ENCODE results near the gene NKAIN2.

The NKAIN2 gene

DNA sequence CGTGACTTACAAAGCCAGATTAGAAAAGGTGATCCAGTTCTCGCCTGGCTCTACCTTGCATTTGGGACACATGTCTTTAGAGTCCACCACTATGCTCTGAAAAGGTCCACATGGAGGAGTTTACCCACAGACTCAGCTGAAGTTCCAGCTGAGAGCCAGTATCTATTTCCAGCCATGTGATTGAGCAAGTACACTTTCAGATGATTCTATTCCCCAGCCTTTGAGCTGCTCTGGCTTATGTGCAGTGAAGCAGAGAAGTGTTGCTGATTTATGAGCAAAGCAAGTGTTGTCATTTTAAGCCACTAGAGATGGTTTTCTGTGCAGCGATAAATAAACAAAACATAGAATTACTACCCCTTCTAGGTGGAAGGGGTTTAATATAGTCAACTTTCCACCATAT lies 637.8 kb downstream of the NKAIN2 start (continued):
- TF ChIP-seq, protein P1, sequence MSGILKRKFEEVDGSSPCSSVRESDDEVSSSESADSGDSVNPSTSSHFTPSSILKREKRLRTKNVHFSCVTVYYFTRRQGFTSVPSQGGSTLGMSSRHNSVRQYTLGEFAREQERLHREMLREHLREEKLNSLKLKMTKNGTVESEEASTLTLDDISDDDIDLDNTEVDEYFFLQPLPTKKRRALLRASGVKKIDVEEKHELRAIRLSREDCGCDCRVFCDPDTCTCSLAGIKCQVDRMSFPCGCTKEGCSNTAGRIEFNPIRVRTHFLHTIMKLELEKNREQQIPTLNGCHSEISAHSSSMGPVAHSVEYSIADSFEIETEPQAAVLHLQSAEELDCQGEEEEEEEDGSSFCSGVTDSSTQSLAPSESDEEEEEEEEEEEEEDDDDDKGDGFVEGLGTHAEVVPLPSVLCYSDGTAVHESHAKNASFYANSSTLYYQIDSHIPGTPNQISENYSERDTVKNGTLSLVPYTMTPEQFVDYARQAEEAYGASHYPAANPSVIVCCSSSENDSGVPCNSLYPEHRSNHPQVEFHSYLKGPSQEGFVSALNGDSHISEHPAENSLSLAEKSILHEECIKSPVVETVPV (CRISPR knock-in tag; IDR thresholded peaks at IDR 0.05): no peak
- TF ChIP-seq ESRRG (CRISPR knock-in tag; IDR thresholded peaks at IDR 0.05) (no peak), ZNF565 (CRISPR knock-in tag; conservative IDR thresholded peaks at IDR 0.05; ENCODE audit: low read depth) (no peak), ISL1 (CRISPR knock-in tag; IDR thresholded peaks at IDR 0.05) (no peak)

DNA sequence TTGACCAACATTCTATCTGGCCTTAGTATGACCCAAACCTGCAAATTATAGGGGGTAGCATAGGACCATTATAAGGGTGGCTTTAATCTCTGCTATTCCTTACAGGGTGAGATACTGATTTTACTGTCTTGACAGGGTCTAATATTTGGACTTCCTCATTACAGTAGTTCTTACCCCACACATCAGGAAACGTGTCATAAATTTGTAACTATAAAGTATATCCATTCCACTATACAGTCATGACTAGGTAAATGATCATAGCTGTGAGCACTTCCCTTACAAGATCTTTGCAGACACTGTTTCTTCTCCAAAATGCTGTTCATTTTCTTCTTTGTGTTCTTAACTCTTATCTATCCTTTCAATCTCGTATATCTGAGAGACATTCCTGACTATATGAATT lies 639.9 kb downstream of the NKAIN2 start:
- no peak for TF ChIP-seq ZFP3 (CRISPR knock-in tag; IDR thresholded peaks at IDR 0.05)
- no peak for TF ChIP-seq PPARA (CRISPR knock-in tag; IDR thresholded peaks at IDR 0.05; ENCODE audit: borderline replicate concordance)
- TF ChIP-seq ISL1 (CRISPR knock-in tag; IDR thresholded peaks at IDR 0.05): no peak
- TF ChIP-seq TOX (CRISPR knock-in tag; IDR thresholded peaks at IDR 0.05; ENCODE audit: borderline replicate concordance): no peak
- TF ChIP-seq, protein P2, sequence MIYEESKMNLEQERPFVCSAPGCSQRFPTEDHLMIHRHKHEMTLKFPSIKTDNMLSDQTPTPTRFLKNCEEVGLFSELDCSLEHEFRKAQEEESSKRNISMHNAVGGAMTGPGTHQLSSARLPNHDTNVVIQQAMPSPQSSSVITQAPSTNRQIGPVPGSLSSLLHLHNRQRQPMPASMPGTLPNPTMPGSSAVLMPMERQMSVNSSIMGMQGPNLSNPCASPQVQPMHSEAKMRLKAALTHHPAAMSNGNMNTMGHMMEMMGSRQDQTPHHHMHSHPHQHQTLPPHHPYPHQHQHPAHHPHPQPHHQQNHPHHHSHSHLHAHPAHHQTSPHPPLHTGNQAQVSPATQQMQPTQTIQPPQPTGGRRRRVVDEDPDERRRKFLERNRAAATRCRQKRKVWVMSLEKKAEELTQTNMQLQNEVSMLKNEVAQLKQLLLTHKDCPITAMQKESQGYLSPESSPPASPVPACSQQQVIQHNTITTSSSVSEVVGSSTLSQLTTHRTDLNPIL (CRISPR knock-in tag; IDR thresholded peaks at IDR 0.05; ENCODE audit: low read depth): no peak
- TF ChIP-seq ESRRG (CRISPR knock-in tag; IDR thresholded peaks at IDR 0.05): no peak
- TF ChIP-seq, protein P3, sequence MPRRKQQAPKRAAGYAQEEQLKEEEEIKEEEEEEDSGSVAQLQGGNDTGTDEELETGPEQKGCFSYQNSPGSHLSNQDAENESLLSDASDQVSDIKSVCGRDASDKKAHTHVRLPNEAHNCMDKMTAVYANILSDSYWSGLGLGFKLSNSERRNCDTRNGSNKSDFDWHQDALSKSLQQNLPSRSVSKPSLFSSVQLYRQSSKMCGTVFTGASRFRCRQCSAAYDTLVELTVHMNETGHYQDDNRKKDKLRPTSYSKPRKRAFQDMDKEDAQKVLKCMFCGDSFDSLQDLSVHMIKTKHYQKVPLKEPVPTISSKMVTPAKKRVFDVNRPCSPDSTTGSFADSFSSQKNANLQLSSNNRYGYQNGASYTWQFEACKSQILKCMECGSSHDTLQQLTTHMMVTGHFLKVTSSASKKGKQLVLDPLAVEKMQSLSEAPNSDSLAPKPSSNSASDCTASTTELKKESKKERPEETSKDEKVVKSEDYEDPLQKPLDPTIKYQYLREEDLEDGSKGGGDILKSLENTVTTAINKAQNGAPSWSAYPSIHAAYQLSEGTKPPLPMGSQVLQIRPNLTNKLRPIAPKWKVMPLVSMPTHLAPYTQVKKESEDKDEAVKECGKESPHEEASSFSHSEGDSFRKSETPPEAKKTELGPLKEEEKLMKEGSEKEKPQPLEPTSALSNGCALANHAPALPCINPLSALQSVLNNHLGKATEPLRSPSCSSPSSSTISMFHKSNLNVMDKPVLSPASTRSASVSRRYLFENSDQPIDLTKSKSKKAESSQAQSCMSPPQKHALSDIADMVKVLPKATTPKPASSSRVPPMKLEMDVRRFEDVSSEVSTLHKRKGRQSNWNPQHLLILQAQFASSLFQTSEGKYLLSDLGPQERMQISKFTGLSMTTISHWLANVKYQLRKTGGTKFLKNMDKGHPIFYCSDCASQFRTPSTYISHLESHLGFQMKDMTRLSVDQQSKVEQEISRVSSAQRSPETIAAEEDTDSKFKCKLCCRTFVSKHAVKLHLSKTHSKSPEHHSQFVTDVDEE (CRISPR knock-in tag; IDR thresholded peaks at IDR 0.05): no peak
- no peak for TF ChIP-seq BACH2 (CRISPR knock-in tag; IDR thresholded peaks at IDR 0.05; ENCODE audit: borderline replicate concordance)
- TF ChIP-seq ZNF8 (CRISPR knock-in tag; IDR thresholded peaks at IDR 0.05): no peak
- TF ChIP-seq, protein P4, sequence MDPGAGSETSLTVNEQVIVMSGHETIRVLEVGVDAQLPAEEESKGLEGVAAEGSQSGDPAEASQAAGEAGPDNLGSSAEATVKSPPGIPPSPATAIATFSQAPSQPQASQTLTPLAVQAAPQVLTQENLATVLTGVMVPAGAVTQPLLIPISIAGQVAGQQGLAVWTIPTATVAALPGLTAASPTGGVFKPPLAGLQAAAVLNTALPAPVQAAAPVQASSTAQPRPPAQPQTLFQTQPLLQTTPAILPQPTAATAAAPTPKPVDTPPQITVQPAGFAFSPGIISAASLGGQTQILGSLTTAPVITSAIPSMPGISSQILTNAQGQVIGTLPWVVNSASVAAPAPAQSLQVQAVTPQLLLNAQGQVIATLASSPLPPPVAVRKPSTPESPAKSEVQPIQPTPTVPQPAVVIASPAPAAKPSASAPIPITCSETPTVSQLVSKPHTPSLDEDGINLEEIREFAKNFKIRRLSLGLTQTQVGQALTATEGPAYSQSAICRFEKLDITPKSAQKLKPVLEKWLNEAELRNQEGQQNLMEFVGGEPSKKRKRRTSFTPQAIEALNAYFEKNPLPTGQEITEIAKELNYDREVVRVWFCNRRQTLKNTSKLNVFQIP (CRISPR knock-in tag; IDR thresholded peaks at IDR 0.05; ENCODE audit: borderline replicate concordance, low read depth): no peak
- TF ChIP-seq GLIS3 (CRISPR knock-in tag; IDR thresholded peaks at IDR 0.05): no peak
- TF ChIP-seq ZFP30 (CRISPR knock-in tag; IDR thresholded peaks at IDR 0.05): no peak
- no peak for TF ChIP-seq OSR1 (CRISPR knock-in tag; IDR thresholded peaks at IDR 0.05)
- no peak for ATAC-seq

DNA sequence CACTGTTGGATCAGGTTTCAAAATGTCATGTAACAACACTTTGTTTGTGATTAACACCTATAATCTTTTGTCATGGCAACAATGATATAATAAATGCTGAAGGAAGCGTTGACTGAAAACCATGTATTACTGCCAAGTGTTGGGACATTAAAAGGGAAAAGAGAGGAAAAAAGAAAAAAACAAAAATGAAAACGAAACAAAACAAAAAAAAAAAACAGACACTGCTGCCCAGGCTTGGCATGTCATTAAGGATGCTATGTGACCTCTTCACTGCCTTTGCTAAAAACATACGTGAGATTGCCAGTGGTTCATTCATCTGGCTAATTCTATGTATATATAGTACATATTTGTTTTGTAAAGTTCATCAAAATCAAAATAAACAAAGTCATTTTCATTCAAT lies 641.9 kb downstream of the NKAIN2 start:
- TF ChIP-seq OSR1 (CRISPR knock-in tag; IDR thresholded peaks at IDR 0.05) (no peak), TOX (CRISPR knock-in tag; IDR thresholded peaks at IDR 0.05; ENCODE audit: borderline replicate concordance) (no peak), ARNTL (CRISPR knock-in tag; IDR thresholded peaks at IDR 0.05; ENCODE audit: borderline replicate concordance, low read depth) (no peak), ZNF8 (CRISPR knock-in tag; IDR thresholded peaks at IDR 0.05) (no peak), ISL1 (CRISPR knock-in tag; IDR thresholded peaks at IDR 0.05) (no peak), SNAI2 (CRISPR knock-in tag; IDR thresholded peaks at IDR 0.05) (no peak)
- TF ChIP-seq, protein P4 (CRISPR knock-in tag; IDR thresholded peaks at IDR 0.05; ENCODE audit: borderline replicate concordance, low read depth): no peak
- TF ChIP-seq, protein P2 (CRISPR knock-in tag; IDR thresholded peaks at IDR 0.05; ENCODE audit: low read depth): no peak
- ATAC-seq: no peak

DNA sequence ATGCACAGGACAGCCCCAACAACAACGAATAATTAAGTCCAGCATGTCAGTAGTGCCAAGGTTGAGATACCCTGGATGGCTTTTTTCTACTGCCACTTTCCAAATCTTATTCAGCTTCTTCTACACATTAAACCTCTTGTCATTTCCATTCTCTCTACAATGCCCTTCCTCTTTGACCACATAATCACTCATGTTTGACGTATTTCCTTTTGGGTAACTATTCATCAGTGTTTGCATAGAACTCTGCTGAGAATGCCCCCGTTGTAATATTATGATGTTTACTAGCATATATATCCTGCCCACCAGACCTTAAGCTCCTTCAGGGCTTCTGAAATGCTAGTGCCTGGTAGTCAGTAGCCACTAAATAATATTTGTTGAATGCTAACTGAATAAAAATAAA lies 643.3 kb downstream of the NKAIN2 start:
- ATAC-seq: no peak
- TF ChIP-seq, protein P5, sequence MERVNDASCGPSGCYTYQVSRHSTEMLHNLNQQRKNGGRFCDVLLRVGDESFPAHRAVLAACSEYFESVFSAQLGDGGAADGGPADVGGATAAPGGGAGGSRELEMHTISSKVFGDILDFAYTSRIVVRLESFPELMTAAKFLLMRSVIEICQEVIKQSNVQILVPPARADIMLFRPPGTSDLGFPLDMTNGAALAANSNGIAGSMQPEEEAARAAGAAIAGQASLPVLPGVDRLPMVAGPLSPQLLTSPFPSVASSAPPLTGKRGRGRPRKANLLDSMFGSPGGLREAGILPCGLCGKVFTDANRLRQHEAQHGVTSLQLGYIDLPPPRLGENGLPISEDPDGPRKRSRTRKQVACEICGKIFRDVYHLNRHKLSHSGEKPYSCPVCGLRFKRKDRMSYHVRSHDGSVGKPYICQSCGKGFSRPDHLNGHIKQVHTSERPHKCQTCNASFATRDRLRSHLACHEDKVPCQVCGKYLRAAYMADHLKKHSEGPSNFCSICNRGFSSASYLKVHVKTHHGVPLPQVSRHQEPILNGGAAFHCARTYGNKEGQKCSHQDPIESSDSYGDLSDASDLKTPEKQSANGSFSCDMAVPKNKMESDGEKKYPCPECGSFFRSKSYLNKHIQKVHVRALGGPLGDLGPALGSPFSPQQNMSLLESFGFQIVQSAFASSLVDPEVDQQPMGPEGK (CRISPR knock-in tag; IDR thresholded peaks at IDR 0.05; ENCODE audit: borderline replicate concordance): no peak
- TF ChIP-seq ZC3H10 (CRISPR knock-in tag; IDR thresholded peaks at IDR 0.05): no peak
- TF ChIP-seq ZFP3 (CRISPR knock-in tag; IDR thresholded peaks at IDR 0.05): no peak
- no peak for TF ChIP-seq PPARA (CRISPR knock-in tag; IDR thresholded peaks at IDR 0.05; ENCODE audit: borderline replicate concordance)
- no peak for TF ChIP-seq ZNF565 (CRISPR knock-in tag; conservative IDR thresholded peaks at IDR 0.05; ENCODE audit: low read depth)
- TF ChIP-seq BACH2 (CRISPR knock-in tag; IDR thresholded peaks at IDR 0.05; ENCODE audit: borderline replicate concordance): no peak
- TF ChIP-seq, protein P4 (CRISPR knock-in tag; IDR thresholded peaks at IDR 0.05; ENCODE audit: borderline replicate concordance, low read depth): no peak
